SH-SY5Y (cell line): ENCODE results near the gene KCNG2.

Experiments used
- GATA2 ChIP-seq: IDR thresholded peaks from 2 replicates; pipeline ENCODE4 v1.6.1; 2011; ENCODE audit warnings: mild to moderate bottlenecking, low read depth, low read length
- GATA3 ChIP-seq: IDR thresholded peaks from 2 replicates; pipeline ENCODE4 v1.6.1; 2011; ENCODE audit warnings: low read depth, mild to moderate bottlenecking, low read length, moderate library complexity

DNA sequence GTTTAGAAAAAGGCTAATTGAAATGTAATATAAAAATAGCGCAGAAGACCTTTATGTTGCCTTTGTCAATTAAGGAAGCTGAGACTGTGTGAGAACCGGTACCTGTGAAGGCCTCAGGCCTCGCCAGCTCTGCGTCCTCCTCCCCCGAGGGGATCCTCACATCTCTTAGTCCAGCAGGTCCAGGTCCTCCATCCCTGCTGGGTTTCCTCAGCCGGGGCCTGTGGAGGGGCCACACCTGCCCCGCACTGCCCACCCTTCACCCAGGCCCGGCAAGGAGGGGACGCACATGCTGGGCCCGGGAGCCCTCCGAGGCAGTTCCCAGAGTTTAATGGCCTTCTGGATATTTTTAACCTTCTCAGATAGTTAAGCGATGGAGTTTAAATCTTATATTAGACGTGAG lies 3.5 kb downstream of the KCNG2 start:
- TF ChIP-seq GATA2 (no peak), GATA3 (no peak)
